ENCODE measurements around the gene GDE1.

GDE1 gene

GRCh38 chr16:19521471-19522396, at the start of gene GDE1:
Gene GDE1 (minus strand): TSS chr16:19522098. CDS start chr16:19521964, 134 bp downstream.
- Histone ChIP-seq H3K4me3 (ENCODE audit: low read depth, low read length) (peak within 1 kb of the TSS; percentile 80), H3K27ac (peak within 1 kb of the TSS; percentile 69), H3K9me3 (ENCODE audit: severe bottlenecking) (no peaks in the 10 kb centered on the region), H3K36me3 (peaks cover 19% of the 10 kb centered on the region), H3K27me3 (ENCODE audit: insufficient read depth, low read depth, severe bottlenecking) (no peaks in the 10 kb centered on the region)
- TF ChIP-seq, protein P1, sequence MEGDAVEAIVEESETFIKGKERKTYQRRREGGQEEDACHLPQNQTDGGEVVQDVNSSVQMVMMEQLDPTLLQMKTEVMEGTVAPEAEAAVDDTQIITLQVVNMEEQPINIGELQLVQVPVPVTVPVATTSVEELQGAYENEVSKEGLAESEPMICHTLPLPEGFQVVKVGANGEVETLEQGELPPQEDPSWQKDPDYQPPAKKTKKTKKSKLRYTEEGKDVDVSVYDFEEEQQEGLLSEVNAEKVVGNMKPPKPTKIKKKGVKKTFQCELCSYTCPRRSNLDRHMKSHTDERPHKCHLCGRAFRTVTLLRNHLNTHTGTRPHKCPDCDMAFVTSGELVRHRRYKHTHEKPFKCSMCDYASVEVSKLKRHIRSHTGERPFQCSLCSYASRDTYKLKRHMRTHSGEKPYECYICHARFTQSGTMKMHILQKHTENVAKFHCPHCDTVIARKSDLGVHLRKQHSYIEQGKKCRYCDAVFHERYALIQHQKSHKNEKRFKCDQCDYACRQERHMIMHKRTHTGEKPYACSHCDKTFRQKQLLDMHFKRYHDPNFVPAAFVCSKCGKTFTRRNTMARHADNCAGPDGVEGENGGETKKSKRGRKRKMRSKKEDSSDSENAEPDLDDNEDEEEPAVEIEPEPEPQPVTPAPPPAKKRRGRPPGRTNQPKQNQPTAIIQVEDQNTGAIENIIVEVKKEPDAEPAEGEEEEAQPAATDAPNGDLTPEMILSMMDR (IDR thresholded peaks at IDR 0.05; ENCODE audit: low read depth, low read length): peak; percentile 62
- DNase-seq: peak; percentile 96

- TF ChIP-seq, protein P1 (IDR thresholded peaks at IDR 0.05; ENCODE audit: low read depth, low read length): no peak
- Histone ChIP-seq H3K27me3 (ENCODE audit: insufficient read depth, low read depth, severe bottlenecking) (no peaks in the 10 kb centered on the region), H3K36me3 (peaks cover 25% of the 10 kb centered on the region), H3K27ac (no peak overlapping the region), H3K9me3 (ENCODE audit: severe bottlenecking) (no peaks in the 10 kb centered on the region), H3K4me3 (ENCODE audit: low read depth, low read length) (no peak overlapping the region)
- no peak for DNase-seq
Measured at GRCh38 chr16:19567560-19567959, 45.7 kb upstream of the GDE1 start.

DNA sequence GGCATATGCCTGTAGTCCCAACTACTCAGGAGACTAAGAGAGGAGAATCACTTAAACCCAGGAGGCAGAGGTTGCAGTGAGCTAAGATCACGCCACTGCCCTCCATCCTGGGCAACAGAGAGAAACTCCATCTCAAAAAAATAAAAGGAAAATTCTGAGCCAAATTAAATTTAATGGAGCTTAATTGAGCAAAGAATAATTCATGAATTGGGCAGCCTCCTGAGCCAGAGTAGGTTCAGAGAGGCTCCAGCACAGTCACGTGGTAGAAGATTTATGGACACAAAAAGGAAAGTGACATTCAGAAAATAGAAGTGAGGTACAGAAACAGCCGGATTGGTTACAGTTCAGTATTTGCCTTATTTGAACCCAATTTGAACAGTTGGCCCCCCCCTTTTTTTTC, 44.5 kb upstream of the GDE1 start:
- H3K36me3 ChIP-seq: peaks cover 25% of the 10 kb centered on the region
- no peak for DNase-seq
- H3K27ac ChIP-seq: no peak overlapping the region
- TF ChIP-seq, protein P1 (IDR thresholded peaks at IDR 0.05; ENCODE audit: low read depth, low read length): no peak
- no peaks in the 10 kb centered on the region for H3K27me3 ChIP-seq (ENCODE audit: insufficient read depth, low read depth, severe bottlenecking)
- no peak overlapping the region for H3K4me3 ChIP-seq (ENCODE audit: low read depth, low read length)
- no peaks in the 10 kb centered on the region for H3K9me3 ChIP-seq (ENCODE audit: severe bottlenecking)

GRCh38 chr16:19563377-19563776, 41.5 kb upstream of the GDE1 start:
- DNase-seq: no peak
- H3K4me3 ChIP-seq (ENCODE audit: low read depth, low read length): no peak overlapping the region
- H3K27ac ChIP-seq: no peak overlapping the region
- TF ChIP-seq, protein P1 (IDR thresholded peaks at IDR 0.05; ENCODE audit: low read depth, low read length): no peak
- H3K9me3 ChIP-seq (ENCODE audit: severe bottlenecking): no peaks in the 10 kb centered on the region
- peaks cover 13% of the 10 kb centered on the region for H3K36me3 ChIP-seq
- H3K27me3 ChIP-seq (ENCODE audit: insufficient read depth, low read depth, severe bottlenecking): no peaks in the 10 kb centered on the region

GRCh38 chr16:19560078-19560477, 38.2 kb upstream of the GDE1 start:
- no peak for DNase-seq
- Histone ChIP-seq H3K27ac (no peak overlapping the region), H3K27me3 (ENCODE audit: insufficient read depth, low read depth, severe bottlenecking) (no peaks in the 10 kb centered on the region), H3K9me3 (ENCODE audit: severe bottlenecking) (no peaks in the 10 kb centered on the region), H3K36me3 (peaks cover under 1% of the 10 kb centered on the region; the same call in 1 of the 2 replicates), H3K4me3 (ENCODE audit: low read depth, low read length) (no peak overlapping the region)
- TF ChIP-seq, protein P1 (IDR thresholded peaks at IDR 0.05; ENCODE audit: low read depth, low read length): no peak
